Ectodermal cell (in vitro differentiated cells): ENCODE data around the gene POTEI.
"Not testable (repeated sequence)": the region's sequence is repeated elsewhere in the genome, so short reads cannot be mapped to it uniquely, and the experiment has no call there.

Experiments used
- H3K27ac ChIP-seq: 2 replicates; pipeline ENCODE4 v1.7.0; 2013; ENCODE audit warnings: mild to moderate bottlenecking, low read depth, low read length; ENCODE audit not compliant: insufficient read depth, poor library complexity, severe bottlenecking
- H3K27me3 ChIP-seq: 2 replicates; pipeline ENCODE4 v1.7.0; 2013; ENCODE audit warnings: mild to moderate bottlenecking, low read length; ENCODE audit not compliant: insufficient read depth, control insufficient read depth, poor library complexity, severe bottlenecking
- H3K36me3 ChIP-seq: one replicate; pipeline ENCODE4 v1.7.0; 2013; ENCODE audit warnings: low read length; ENCODE audit not compliant: control insufficient read depth, insufficient read depth
- H3K4me1 ChIP-seq: one replicate; pipeline ENCODE4 v1.7.0; 2013; ENCODE audit warnings: low read length; ENCODE audit not compliant: control insufficient read depth, insufficient read depth
- H3K4me3 ChIP-seq: 2 replicates; pipeline ENCODE4 v1.7.0; 2013; ENCODE audit warnings: low read depth, low read length, control low read depth; ENCODE audit not compliant: insufficient read depth
- H3K9me3 ChIP-seq: 2 replicates; pipeline ENCODE4 v1.7.0; 2013; ENCODE audit warnings: mild to moderate bottlenecking, low read length, moderate library complexity; ENCODE audit not compliant: control insufficient read depth
- WGBS, 2 experiments: methylation state at CpG; one replicate each; pipeline ENCODE4 v1.1.7; 2013; ENCODE audit warnings: missing lambda C conversion rate in 2 of 2; 5-methylcytosine and 5-hydroxymethylcytosine counted together

POTEI gene

DNA sequence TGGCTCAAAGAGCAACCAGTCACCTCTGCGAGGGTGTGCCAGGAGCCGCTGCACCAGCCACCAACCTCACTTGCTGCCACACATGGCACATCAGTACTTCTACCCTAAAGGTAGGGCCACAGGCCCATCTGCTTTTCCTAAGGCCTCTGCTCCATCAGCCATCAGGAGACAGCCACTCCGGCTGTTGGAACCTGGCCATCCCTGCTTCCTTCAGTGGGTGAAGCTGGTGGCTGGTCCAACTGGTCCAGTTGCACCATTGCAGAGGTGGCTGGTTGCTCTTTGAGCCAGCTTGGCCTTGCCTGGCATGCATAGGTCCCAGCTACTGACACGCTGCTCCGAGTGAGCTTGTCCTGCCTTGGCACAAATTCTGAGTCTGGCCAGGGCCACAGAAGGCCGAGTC, 53.7 kb downstream of the POTEI start:
- H3K36me3 ChIP-seq, H3K4me3 ChIP-seq, H3K27ac ChIP-seq, H3K4me1 ChIP-seq, H3K9me3 ChIP-seq, H3K27me3 ChIP-seq: not testable (repeated sequence)
- 94% methylated on average over 5 to 6 of the region's 6 CpGs for WGBS, 2 experiments

DNA sequence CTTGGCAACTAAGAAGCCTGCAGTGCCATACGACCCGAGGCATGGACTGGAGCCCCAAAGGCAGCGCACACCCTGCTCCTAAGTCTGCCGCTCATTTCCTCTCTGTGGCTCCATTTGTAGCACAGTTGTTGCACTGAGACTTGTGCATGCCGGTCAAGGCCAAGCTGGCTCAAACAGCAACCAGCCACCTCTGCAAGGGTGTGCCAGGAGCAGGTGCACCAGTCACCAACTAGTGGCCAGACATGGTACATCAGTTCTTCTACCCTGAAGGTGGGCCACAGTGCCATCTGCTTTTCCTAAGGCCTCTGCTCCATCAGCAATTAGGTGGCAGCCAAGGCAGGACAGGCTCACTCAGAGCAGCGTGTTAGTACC, 54.4 kb downstream of the POTEI start:
- WGBS, 2 experiments: 92 to 97% methylated on average over 6 of the region's 6 CpGs
- not testable (repeated sequence) for H3K9me3 ChIP-seq, H3K27ac ChIP-seq

DNA sequence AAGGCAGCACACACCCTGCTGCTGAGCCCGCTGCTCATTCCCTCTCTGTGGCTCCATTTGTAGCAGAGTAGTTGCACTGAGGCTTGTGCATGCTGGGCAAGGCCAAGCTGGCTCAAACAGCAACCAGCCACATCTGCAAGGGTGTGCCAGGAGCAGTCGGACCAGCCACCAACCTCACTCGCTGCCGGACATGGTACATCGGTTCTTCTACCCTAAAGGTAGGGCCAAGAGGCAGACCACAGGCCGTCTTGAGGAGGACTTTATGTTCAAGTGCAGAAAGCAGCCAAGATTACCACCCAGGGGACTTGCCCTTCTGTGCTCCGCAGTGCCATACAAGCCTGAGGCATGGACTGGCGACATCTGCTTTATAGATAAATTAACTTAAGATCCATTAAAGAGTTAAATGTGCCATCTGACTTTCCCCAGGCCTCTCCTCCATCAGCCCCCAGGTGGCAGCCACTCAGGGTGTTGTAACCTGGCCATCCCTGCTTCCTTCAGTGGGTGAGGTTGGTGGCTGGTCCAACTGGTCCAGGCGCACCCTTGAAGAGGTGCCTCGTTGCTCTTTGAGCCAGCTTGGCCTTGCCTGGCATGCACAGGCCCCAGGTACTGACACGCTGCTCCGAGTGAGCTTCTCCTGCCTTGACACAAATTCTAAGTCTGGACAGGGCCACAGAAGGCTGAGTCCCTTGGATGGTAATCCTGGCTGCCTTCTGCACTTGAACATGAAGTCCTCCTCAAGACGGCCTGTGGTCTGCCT, 55.0 kb downstream of the POTEI start:
- 87 to 89% methylated on average over 13 of the region's 13 CpGs for WGBS, 2 experiments

More for the DNA sequence above, 54.4 kb downstream of the POTEI start:
- H3K27me3 ChIP-seq, H3K36me3 ChIP-seq, H3K4me3 ChIP-seq, H3K4me1 ChIP-seq: not testable (repeated sequence)

DNA sequence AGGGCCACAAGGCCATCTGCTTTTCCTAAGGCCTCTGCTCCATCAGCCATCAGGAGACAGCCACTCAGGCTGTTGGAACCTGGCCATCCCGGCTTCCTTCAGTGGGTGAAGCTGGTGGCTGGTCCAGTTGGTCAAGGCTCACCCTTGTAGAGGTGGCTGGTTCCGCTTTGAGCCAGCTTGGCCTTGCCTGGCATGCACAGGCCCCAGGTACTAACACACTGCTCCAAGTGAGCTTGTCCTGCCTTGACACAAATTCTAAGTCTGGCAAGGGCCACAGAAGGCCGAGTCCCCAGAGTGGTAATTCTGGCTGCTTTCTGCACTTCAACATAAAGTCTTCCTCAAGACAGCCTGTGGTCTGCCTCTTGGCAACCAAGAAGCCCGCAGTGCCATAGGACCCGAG, 56.2 kb downstream of the POTEI start:
- not testable (repeated sequence) for H3K27me3 ChIP-seq, H3K4me3 ChIP-seq, H3K27ac ChIP-seq, H3K9me3 ChIP-seq, H3K4me1 ChIP-seq, H3K36me3 ChIP-seq
- WGBS, 2 experiments: 91 to 98% methylated on average over 3 of the region's 5 CpGs

More for the DNA sequence above, 55.0 kb downstream of the POTEI start:
- not testable (repeated sequence) for H3K4me3 ChIP-seq, H3K4me1 ChIP-seq, H3K9me3 ChIP-seq, H3K36me3 ChIP-seq, H3K27me3 ChIP-seq, H3K27ac ChIP-seq

DNA sequence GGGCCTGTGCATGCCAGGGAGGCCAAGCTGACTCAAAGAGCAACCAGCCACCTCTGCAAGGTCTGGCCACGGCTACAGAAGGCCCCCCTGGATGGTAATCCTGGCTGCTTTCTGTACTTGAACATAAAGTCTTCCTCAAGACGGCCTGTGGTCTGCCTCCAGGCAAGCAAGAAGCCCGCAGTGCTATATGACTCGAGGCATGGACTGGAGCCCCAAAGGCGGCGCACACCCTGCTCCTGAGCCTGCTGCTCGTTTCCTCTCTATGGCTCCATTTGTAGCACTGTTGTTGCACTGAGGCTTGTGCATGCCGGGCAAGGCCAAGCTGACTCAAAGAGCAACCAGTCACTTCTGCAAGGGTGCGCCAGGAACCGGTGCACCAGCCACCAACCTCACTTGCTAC, 57.3 kb downstream of the POTEI start:
- WGBS, 2 experiments: 93 to 95% methylated on average over 7 to 10 of the region's 10 CpGs
- H3K36me3 ChIP-seq, H3K9me3 ChIP-seq, H3K27ac ChIP-seq, H3K4me1 ChIP-seq, H3K4me3 ChIP-seq, H3K27me3 ChIP-seq: not testable (repeated sequence)

DNA sequence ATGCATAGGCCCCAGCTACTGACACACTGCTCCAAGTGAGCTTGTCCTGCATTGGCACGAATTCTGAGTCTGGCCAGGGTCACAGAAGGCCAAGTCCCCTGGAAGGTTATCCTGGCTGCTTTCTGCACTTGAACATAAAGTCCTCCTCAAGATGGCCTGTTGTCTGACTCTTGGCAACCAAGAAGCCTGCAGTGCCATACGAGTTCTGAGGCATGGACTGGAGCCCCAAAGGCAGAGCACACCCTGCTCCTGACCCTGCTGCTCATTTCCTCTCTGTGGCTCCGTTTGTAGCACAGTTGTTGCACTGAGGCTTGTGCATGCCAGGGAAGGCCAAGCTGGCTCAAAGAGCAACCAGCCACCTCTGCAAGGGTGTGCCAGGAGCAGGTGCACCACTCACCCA, 57.9 kb downstream of the POTEI start:
- H3K36me3 ChIP-seq, H3K27me3 ChIP-seq, H3K27ac ChIP-seq, H3K9me3 ChIP-seq, H3K4me1 ChIP-seq, H3K4me3 ChIP-seq: not testable (repeated sequence)
- 71 to 80% methylated on average over 3 of the region's 3 CpGs for WGBS, 2 experiments

DNA sequence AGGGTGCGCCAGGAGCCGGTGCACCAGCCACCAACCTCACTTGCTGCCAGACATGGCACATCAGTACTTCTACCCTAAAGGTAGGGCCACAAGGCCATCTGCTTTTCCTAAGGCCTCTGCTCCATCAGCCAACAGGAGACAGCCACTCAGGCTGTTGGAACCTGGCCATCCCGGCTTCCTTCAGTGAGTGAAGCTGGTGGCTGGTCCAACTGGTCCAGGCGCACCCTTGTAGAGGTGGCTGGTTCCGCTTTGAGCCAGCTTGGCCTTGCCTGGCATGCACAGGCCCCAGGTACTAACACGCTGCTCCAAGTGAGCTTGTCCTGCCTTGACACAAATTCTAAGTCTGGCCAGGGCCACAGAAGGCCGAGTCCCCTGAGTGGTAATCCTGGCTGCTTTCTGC, 58.8 kb downstream of the POTEI start:
- H3K4me3 ChIP-seq, H3K4me1 ChIP-seq, H3K36me3 ChIP-seq, H3K27me3 ChIP-seq, H3K9me3 ChIP-seq, H3K27ac ChIP-seq: not testable (repeated sequence)
- WGBS, 2 experiments: 86 to 93% methylated on average over 4 to 5 of the region's 7 CpGs

DNA sequence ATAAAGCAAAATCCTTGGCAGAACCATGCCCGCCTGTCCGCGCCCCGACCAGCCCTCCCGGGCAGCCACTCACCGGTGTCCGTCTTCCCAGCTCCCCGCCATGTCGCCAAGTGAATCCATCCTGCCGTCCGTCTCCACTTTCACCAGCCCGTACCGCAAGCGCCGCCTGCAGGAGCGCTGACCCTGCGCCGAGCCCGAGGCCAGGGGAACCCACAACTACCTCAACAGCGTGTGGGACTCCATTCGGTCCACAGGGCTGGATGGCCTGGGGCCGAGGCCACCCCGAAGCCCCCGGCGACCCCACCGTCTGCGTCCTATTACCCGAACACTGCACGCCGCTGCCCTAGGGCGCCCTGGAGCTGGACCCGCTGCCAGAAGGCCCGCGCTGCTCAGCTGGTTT, 81.5 kb downstream of the POTEI start:
- peak overlapping the region; percentile 39 for H3K4me3 ChIP-seq
- H3K9me3 ChIP-seq: not testable (repeated sequence)
- WGBS, 2 experiments: 5 to 6% methylated on average over 34 of the region's 34 CpGs

DNA sequence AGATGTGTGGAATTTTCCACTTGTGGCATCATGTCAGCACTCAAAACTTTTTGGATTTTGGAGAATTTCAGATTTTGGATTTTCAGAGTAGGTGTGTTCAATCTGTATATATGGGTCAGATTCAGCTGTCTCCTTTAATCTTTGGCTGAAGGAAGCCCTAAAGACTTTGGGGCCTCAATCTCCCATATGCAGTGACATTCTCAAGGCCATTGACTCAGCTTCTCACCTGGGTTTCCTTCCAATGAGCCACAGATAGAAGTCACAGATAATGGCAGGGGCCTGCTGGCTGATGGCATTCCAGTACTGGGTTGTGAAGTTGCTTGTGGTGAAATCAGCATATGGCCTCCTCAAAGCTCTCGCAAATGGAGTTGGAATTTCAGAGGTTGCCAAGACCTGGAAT, 90.3 kb downstream of the POTEI start:
- H3K4me1 ChIP-seq, H3K4me3 ChIP-seq, H3K36me3 ChIP-seq, H3K9me3 ChIP-seq, H3K27me3 ChIP-seq, H3K27ac ChIP-seq: not testable (repeated sequence)
- WGBS, 2 experiments: 95 to 100% methylated on average over 1 of the region's 1 CpG

More for the DNA sequence above, 81.5 kb downstream of the POTEI start:
- not testable (repeated sequence) for H3K27me3 ChIP-seq, H3K27ac ChIP-seq, H3K36me3 ChIP-seq, H3K4me1 ChIP-seq

DNA sequence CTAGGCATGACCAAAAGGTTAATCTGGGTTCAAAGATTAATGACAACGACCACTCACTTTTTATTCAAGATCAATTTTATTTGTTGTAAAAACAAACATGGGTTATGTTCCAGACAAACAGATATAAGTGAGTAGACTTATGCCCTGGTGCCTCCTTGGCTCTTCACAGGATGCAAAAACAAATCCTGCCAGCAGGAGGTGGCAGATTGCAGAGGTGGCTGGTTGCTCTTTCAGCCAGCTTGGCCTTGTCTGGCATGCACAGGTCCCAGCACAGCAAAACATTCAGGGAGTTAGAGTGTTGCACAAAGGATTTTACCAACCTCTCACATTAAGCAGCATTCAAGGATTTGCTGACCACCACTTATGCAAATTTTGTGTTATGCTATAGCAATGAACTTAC, 92.4 kb downstream of the POTEI start:
- H3K36me3 ChIP-seq, H3K27me3 ChIP-seq, H3K9me3 ChIP-seq, H3K4me1 ChIP-seq, H3K4me3 ChIP-seq, H3K27ac ChIP-seq: not testable (repeated sequence)
- WGBS, 2 experiments: no CpG with 5 or more reads among the region's 1 CpG
